PC-9 (cell line): ENCODE results near the gene PLAC8. TPM values are rescaled to one million over a fixed set of nuclear protein-coding genes. Genes with fewer than 3 reads are reported as not detected.

Experiments used
- BruUV-seq: library from RNA; stranded (reverse); fragments of 400-500 nt; replicated peaks from 2 replicates; lab custom pipeline; 2021; lab: Mats Ljungman, UMichigan
- CTCF ChIA-PET: fragments of 300-600 bp; sonication (Branson Sonifier 250); formaldehyde crosslinking; loops from one replicate; lab custom pipeline; 2022; ENCODE audit warnings: antibody characterized with exemption; lab: Charles Lee
- POLR2A ChIA-PET: fragments of 300-600 bp; sonication (Branson Sonifier 250); formaldehyde crosslinking; loops from one replicate; lab custom pipeline; 2022; ENCODE audit warnings: antibody characterized with exemption; ENCODE audit not compliant: unreplicated experiment; lab: Charles Lee
- DNase-seq, 2 experiments: peaks; one replicate each; pipeline versions ENCODE4 v3.0.0 to v3.0.0-alpha.2; 2015 to 2022; ENCODE audit warnings: mixed read lengths in 1 of 2
- H2AFZ ChIP-seq: fragments of 200-600 bp; sonication (generic); 2 replicates; pipeline ENCODE4 v1.8.1; 2017; ENCODE audit warnings: antibody characterized with exemption
- H3F3A ChIP-seq: fragments of 200-600 bp; sonication (generic); 2 replicates; pipeline ENCODE4 v1.8.1; 2017; ENCODE audit warnings: antibody characterized with exemption, mild to moderate bottlenecking, low read depth; ENCODE audit not compliant: insufficient read depth
- H3K27ac ChIP-seq: fragments of 200-600 bp; sonication (generic); 2 replicates; pipeline ENCODE4 v1.6.1; 2016; ENCODE audit warnings: mixed run types
- H3K27me3 ChIP-seq: fragments of 200-600 bp; sonication (generic); 2 replicates; pipeline ENCODE4 v1.6.1; 2016; ENCODE audit warnings: low read depth, mixed run types; ENCODE audit not compliant: insufficient read depth
- H3K36me3 ChIP-seq: fragments of 200-600 bp; sonication (generic); 2 replicates; pipeline ENCODE4 v1.6.1; 2016; ENCODE audit warnings: low read depth, mixed run types
- H3K4me1 ChIP-seq: fragments of 200-600 bp; sonication (generic); replicated peaks from 2 replicates; pipeline ENCODE4 v1.6.1; 2016; ENCODE audit warnings: mixed run types; ENCODE audit not compliant: insufficient read depth
- H3K4me2 ChIP-seq: fragments of 200-600 bp; sonication (generic); 2 replicates; pipeline ENCODE4 v1.6.1; 2017; ENCODE audit warnings: mixed run types
- H3K4me3 ChIP-seq: fragments of 200-600 bp; sonication (generic); 2 replicates; pipeline ENCODE4 v1.6.1; 2016; ENCODE audit warnings: mixed run types
- H3K79me2 ChIP-seq: fragments of 200-600 bp; sonication (generic); 2 replicates; pipeline ENCODE4 v1.6.1; 2017; ENCODE audit warnings: low read depth, mixed run types
- H3K9me2 ChIP-seq: fragments of 200-600 bp; sonication (generic); 2 replicates; pipeline ENCODE4 v1.8.1; 2017; ENCODE audit warnings: mild to moderate bottlenecking; ENCODE audit not compliant: insufficient read depth
- H3K9me3 ChIP-seq: fragments of 200-600 bp; sonication (generic); 2 replicates; pipeline ENCODE4 v1.8.1; 2016; ENCODE audit warnings: low read depth; ENCODE audit not compliant: insufficient read depth
- H4K20me1 ChIP-seq: fragments of 200-600 bp; sonication (generic); 2 replicates; pipeline ENCODE4 v1.8.1; 2017; ENCODE audit not compliant: insufficient read depth
- EZH2 ChIP-seq: fragments of 200-600 bp; sonication (generic); IDR thresholded peaks from 2 replicates; pipeline ENCODE4 v1.8.0; 2017; ENCODE audit warnings: antibody characterized with exemption, low read depth
- intact Hi-C: fragments of 100-400 bp; cut with micrococcal nuclease; formaldehyde crosslinking; loops from one replicate; pipeline ENCODE4 v1.10.0; 2022; ENCODE audit not compliant: unreplicated experiment
- total RNA-seq: library from RNA; stranded (reverse); gene quantifications from 2 replicates; pipeline ENCODE4 v1.2.3, GENCODE V29; 2021
- TF ChIP-seq, protein P1 (sequence below): fragments of 200-600 bp; sonication (generic); conservative IDR thresholded peaks from 2 replicates; pipeline ENCODE4 v1.6.1; 2017; ENCODE audit warnings: mixed run types, antibody characterized with exemption, mild to moderate bottlenecking, moderate library complexity

PLAC8 gene
- total RNA-seq, 1 experiment from 2014 or later: 52.7 TPM

DNA sequence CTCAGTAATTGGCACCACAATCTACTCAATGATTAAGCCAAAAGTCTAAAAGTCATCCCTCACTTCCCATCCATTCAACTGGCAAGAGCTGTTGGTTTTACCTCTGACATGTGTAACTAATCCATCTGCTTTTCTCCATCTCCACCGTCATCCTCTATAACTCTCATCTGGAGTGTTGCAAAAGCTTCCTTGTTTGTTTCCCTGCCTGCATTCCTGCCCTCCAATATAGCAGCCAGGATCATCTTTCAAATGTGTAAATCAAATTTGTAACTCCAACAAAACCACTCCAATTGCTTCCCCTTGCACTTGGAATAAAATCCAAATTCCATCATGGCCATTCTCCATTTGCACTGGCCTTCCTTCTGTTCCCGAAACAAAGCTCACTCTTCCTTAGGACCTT, 4.3 kb upstream of the PLAC8 start:
- Histone ChIP-seq H2AFZ (no peak overlapping the region), H3K27me3 (no peaks in the 10 kb centered on the region), H3K4me3 (no peak overlapping the region), H3K4me2 (no peak overlapping the region), H4K20me1 (no peaks in the 10 kb centered on the region), H3K9me3 (no peaks in the 10 kb centered on the region), H3K4me1 (peaks cover 19% of the 10 kb centered on the region), H3F3A (peaks cover 7% of the 10 kb centered on the region; the same call in 1 of the 2 replicates), H3K36me3 (no peaks in the 10 kb centered on the region; the same call in 1 of the 2 replicates), H3K9me2 (no peaks in the 10 kb centered on the region), H3K79me2 (no peaks in the 10 kb centered on the region), H3K27ac (no peak overlapping the region)
- ChIA-PET POLR2A (no interaction called here), CTCF (no interaction called here)
- no peak for TF ChIP-seq EZH2
- TF ChIP-seq, protein P1, sequence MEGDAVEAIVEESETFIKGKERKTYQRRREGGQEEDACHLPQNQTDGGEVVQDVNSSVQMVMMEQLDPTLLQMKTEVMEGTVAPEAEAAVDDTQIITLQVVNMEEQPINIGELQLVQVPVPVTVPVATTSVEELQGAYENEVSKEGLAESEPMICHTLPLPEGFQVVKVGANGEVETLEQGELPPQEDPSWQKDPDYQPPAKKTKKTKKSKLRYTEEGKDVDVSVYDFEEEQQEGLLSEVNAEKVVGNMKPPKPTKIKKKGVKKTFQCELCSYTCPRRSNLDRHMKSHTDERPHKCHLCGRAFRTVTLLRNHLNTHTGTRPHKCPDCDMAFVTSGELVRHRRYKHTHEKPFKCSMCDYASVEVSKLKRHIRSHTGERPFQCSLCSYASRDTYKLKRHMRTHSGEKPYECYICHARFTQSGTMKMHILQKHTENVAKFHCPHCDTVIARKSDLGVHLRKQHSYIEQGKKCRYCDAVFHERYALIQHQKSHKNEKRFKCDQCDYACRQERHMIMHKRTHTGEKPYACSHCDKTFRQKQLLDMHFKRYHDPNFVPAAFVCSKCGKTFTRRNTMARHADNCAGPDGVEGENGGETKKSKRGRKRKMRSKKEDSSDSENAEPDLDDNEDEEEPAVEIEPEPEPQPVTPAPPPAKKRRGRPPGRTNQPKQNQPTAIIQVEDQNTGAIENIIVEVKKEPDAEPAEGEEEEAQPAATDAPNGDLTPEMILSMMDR: no peak
- intact Hi-C loops: no loop called here
- DNase-seq: no peak
- no TSS peak for BruUV-seq

DNA sequence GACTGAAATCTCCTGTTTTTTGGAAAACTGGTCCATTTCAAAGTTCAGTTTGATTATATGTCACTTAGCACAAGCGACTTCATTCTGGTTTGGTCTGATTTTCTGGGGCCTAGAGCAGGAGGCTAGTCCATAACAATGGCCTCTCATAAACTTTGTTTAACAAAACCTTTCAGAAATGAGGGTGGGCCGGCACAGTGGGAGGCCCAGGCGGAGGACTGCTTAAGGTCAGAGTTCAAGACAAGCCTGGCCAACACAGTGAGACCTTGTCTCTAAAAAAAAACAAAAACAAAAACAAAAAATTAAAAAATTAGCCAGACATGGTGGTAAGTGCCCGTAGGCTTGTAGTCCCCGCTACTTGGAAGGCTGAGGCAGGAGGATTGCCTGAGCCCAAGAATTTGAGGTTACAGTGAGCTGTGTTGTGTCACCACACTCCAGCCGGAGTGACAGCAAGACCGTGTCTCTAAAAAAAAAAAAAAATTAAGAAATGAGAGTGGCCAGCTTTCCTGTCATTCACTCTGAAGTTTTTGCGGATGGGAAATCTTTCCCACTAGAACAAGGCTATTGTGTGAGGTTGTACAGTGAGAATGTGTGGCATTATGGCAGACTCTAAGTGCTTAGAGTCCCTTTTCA, 1.2 kb upstream of the PLAC8 start:
- peak overlapping the region; percentile 46; the same call in 1 of the 2 replicates for H3K4me2 ChIP-seq
- no peak for TF ChIP-seq EZH2
- TF ChIP-seq, protein P1: no peak
- POLR2A ChIA-PET: interaction anchor here (0.6 to 0.9 kb wide), 2 partner anchors 81 to 92 kb away, joined by 3 read pairs; partner anchors contain the start of gene COPS4
- intact Hi-C loops: loop anchor here (2.0 kb wide), 2 partner anchors 35 to 97 kb away; no protein-coding TSS in a partner anchor
- no peaks in the 10 kb centered on the region for H3K27me3 ChIP-seq
- H3K4me3 ChIP-seq: no peak overlapping the region
- no peaks in the 10 kb centered on the region; the same call in 1 of the 2 replicates for H3K36me3 ChIP-seq
- H4K20me1 ChIP-seq: no peaks in the 10 kb centered on the region
- no peak overlapping the region for H2AFZ ChIP-seq
- no peak for DNase-seq
- no peaks in the 10 kb centered on the region for H3K79me2 ChIP-seq
- CTCF ChIA-PET: interaction anchor here (0.6 kb wide), 2 partner anchors 10 to 145 kb away, joined by 4 to 6 read pairs; no protein-coding TSS in a partner anchor
- no TSS peak for BruUV-seq
- H3F3A ChIP-seq: peaks cover 20% of the 10 kb centered on the region
- no peaks in the 10 kb centered on the region for H3K9me3 ChIP-seq
- peaks cover 37% of the 10 kb centered on the region for H3K4me1 ChIP-seq
- H3K27ac ChIP-seq: no peak overlapping the region
- H3K9me2 ChIP-seq: no peaks in the 10 kb centered on the region

DNA sequence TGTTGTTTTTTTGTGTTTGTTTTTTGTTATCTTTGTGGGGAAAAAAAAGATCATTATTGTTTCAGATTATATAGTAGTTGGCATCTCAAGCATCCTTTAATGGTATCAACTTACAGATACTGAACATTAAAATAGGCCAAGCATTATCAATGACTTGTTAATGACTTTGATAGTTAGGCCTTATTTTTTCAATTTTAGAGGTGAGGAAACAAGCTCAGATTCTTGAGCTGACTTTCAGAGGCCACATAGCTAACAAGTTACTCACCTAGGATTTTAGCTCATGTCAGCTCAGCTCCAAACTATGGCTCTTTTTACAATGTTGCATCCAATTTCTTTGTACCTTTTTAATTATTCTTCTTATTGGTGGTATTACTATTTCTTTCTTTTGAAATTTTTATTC, 471 bp upstream of the PLAC8 start:
- TF ChIP-seq, protein P1: no peak
- H3K79me2 ChIP-seq: no peaks in the 10 kb centered on the region
- no peaks in the 10 kb centered on the region for H4K20me1 ChIP-seq
- peak in 1 of 2 experiments; percentile 53 for DNase-seq
- H3K36me3 ChIP-seq: no peaks in the 10 kb centered on the region; the same call in 1 of the 2 replicates
- H3K9me2 ChIP-seq: no peaks in the 10 kb centered on the region
- intact Hi-C loops: loop anchor here (2.0 kb wide), 2 partner anchors 36 to 98 kb away; no protein-coding TSS in a partner anchor
- no peak overlapping the region for H3K4me3 ChIP-seq
- peaks cover 20% of the 10 kb centered on the region for H3F3A ChIP-seq
- peak overlapping the region; percentile 46 for H3K4me2 ChIP-seq
- CTCF ChIA-PET: interaction anchor here (0.6 kb wide), 2 partner anchors 11 to 145 kb away, joined by 4 to 6 read pairs; no protein-coding TSS in a partner anchor
- POLR2A ChIA-PET: interaction anchor here (0.5 to 0.9 kb wide), 4 partner anchors 10 to 97 kb away, joined by 3 to 8 read pairs (median 4); partner anchors contain the start of gene COPS4
- no TSS peak for BruUV-seq
- H3K27ac ChIP-seq: peak overlapping the region; percentile 26; the same call in 1 of the 2 replicates
- peaks cover 42% of the 10 kb centered on the region for H3K4me1 ChIP-seq
- H3K9me3 ChIP-seq: no peaks in the 10 kb centered on the region
- H2AFZ ChIP-seq: no peak overlapping the region
- no peaks in the 10 kb centered on the region for H3K27me3 ChIP-seq
